ENCODE measurements around the gene ROBO1.
"Not testable (repeated sequence)": the region's sequence is repeated elsewhere in the genome, so short reads cannot be mapped to it uniquely, and the experiment has no call there.

ROBO1 gene

GRCh38 chr3:79516795-79517194 is 251.0 kb downstream of the ROBO1 start:
- H3K27ac ChIP-seq (ENCODE audit: low read length), result no peak overlapping the region
- H4K20me1 ChIP-seq (ENCODE audit: insufficient read depth, low read length), result no peaks in the 10 kb centered on the region
- no peak overlapping the region for H3K9ac ChIP-seq (ENCODE audit: low read depth, low read length)
- no peak overlapping the region for H2AFZ ChIP-seq (ENCODE audit: low read depth, low read length)
- no peaks in the 10 kb centered on the region for H3K27me3 ChIP-seq (ENCODE audit: insufficient read depth, low read length, poor library complexity)
- no peaks in the 10 kb centered on the region for H3K9me3 ChIP-seq (ENCODE audit: insufficient read depth, low read length, severe bottlenecking)
- H3K79me2 ChIP-seq (ENCODE audit: insufficient read depth, low read length), result no peaks in the 10 kb centered on the region
- H3K4me2 ChIP-seq (ENCODE audit: insufficient read depth, low read length), result no peak overlapping the region
- TF ChIP-seq EZH2 (IDR thresholded peaks at IDR 0.05; ENCODE audit: borderline replicate concordance, low read depth, low read length, severe bottlenecking), result no peak
- TF ChIP-seq, protein P1, sequence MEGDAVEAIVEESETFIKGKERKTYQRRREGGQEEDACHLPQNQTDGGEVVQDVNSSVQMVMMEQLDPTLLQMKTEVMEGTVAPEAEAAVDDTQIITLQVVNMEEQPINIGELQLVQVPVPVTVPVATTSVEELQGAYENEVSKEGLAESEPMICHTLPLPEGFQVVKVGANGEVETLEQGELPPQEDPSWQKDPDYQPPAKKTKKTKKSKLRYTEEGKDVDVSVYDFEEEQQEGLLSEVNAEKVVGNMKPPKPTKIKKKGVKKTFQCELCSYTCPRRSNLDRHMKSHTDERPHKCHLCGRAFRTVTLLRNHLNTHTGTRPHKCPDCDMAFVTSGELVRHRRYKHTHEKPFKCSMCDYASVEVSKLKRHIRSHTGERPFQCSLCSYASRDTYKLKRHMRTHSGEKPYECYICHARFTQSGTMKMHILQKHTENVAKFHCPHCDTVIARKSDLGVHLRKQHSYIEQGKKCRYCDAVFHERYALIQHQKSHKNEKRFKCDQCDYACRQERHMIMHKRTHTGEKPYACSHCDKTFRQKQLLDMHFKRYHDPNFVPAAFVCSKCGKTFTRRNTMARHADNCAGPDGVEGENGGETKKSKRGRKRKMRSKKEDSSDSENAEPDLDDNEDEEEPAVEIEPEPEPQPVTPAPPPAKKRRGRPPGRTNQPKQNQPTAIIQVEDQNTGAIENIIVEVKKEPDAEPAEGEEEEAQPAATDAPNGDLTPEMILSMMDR (IDR thresholded peaks at IDR 0.05; ENCODE audit: borderline replicate concordance, extremely low read depth, low read length, poor library complexity, severe bottlenecking), result no peak
- ATAC-seq (ENCODE audit: insufficient read depth, low read depth) (no peak), DNase-seq (no peak)
- no peaks in the 10 kb centered on the region for H3K36me3 ChIP-seq (ENCODE audit: insufficient read depth, low read length)
- no peak overlapping the region for H3K4me3 ChIP-seq (ENCODE audit: low read depth in 1 of 2, low read length in 2 of 2)
- H3K4me1 ChIP-seq (ENCODE audit: insufficient read depth, low read length), result no peaks in the 10 kb centered on the region

DNA sequence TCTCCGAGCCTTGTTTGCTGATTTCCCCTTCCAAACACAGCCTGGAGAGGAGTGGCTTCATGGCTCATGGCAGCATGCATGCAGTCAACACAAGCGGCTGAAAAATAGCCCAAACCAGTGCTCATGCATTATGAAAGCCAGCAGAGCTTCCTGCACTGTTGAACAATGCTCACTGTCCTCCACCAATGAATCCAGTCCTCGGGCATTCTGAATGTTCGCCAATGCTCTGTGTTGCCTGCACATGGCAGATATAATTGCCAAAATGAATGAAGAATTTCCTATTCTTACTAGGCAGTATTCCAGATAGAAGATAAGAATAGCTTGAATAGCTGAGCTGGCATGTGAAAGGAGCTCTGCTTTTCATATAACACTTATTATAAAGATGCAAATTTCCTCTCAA is 252.7 kb downstream of the ROBO1 start:
- Histone ChIP-seq H3K4me2 (ENCODE audit: insufficient read depth, low read length) (no peak overlapping the region), H4K20me1 (ENCODE audit: insufficient read depth, low read length) (no peaks in the 10 kb centered on the region), H3K27me3 (ENCODE audit: insufficient read depth, low read length, poor library complexity) (no peaks in the 10 kb centered on the region), H3K27ac (ENCODE audit: low read length) (no peak overlapping the region), H3K79me2 (ENCODE audit: insufficient read depth, low read length) (no peaks in the 10 kb centered on the region), H3K4me1 (ENCODE audit: insufficient read depth, low read length) (no peaks in the 10 kb centered on the region), H3K36me3 (ENCODE audit: insufficient read depth, low read length) (no peaks in the 10 kb centered on the region), H3K9me3 (ENCODE audit: insufficient read depth, low read length, severe bottlenecking) (no peaks in the 10 kb centered on the region), H2AFZ (ENCODE audit: low read depth, low read length) (no peak overlapping the region), H3K4me3 (ENCODE audit: low read depth in 1 of 2, low read length in 2 of 2) (no peak overlapping the region), H3K9ac (ENCODE audit: low read depth, low read length) (no peak overlapping the region)
- TF ChIP-seq EZH2 (IDR thresholded peaks at IDR 0.05; ENCODE audit: borderline replicate concordance, low read depth, low read length, severe bottlenecking), result no peak
- TF ChIP-seq, protein P1 (IDR thresholded peaks at IDR 0.05; ENCODE audit: borderline replicate concordance, extremely low read depth, low read length, poor library complexity, severe bottlenecking), result no peak
- DNase-seq (no peak), ATAC-seq (ENCODE audit: insufficient read depth, low read depth) (no peak)

GRCh38 chr3:79514069-79514468 is 253.7 kb downstream of the ROBO1 start:
- no peak for DNase-seq
- Histone ChIP-seq H4K20me1 (ENCODE audit: insufficient read depth, low read length) (no peaks in the 10 kb centered on the region), H3K4me2 (ENCODE audit: insufficient read depth, low read length) (no peak overlapping the region), H3K27me3 (ENCODE audit: insufficient read depth, low read length, poor library complexity) (no peaks in the 10 kb centered on the region), H2AFZ (ENCODE audit: low read depth, low read length) (no peak overlapping the region), H3K4me1 (ENCODE audit: insufficient read depth, low read length) (no peaks in the 10 kb centered on the region), H3K9me3 (ENCODE audit: insufficient read depth, low read length, severe bottlenecking) (no peaks in the 10 kb centered on the region), H3K4me3 (ENCODE audit: low read depth in 1 of 2, low read length in 2 of 2) (no peak overlapping the region), H3K27ac (ENCODE audit: low read length) (no peak overlapping the region), H3K79me2 (ENCODE audit: insufficient read depth, low read length) (no peaks in the 10 kb centered on the region), H3K36me3 (ENCODE audit: insufficient read depth, low read length) (no peaks in the 10 kb centered on the region), H3K9ac (ENCODE audit: low read depth, low read length) (no peak overlapping the region)
- no peak for ATAC-seq (ENCODE audit: insufficient read depth, low read depth)
- TF ChIP-seq, protein P1 (IDR thresholded peaks at IDR 0.05; ENCODE audit: borderline replicate concordance, extremely low read depth, low read length, poor library complexity, severe bottlenecking), result no peak
- no peak for TF ChIP-seq EZH2 (IDR thresholded peaks at IDR 0.05; ENCODE audit: borderline replicate concordance, low read depth, low read length, severe bottlenecking)

GRCh38 chr3:79506751-79507150 is 261.0 kb downstream of the ROBO1 start:
- ATAC-seq (ENCODE audit: insufficient read depth, low read depth) (no peak), DNase-seq (no peak)
- TF ChIP-seq, protein P1 (IDR thresholded peaks at IDR 0.05; ENCODE audit: borderline replicate concordance, extremely low read depth, low read length, poor library complexity, severe bottlenecking), result no peak
- no peak for TF ChIP-seq EZH2 (IDR thresholded peaks at IDR 0.05; ENCODE audit: borderline replicate concordance, low read depth, low read length, severe bottlenecking)
- Histone ChIP-seq H2AFZ (ENCODE audit: low read depth, low read length) (no peak overlapping the region), H3K4me2 (ENCODE audit: insufficient read depth, low read length) (no peak overlapping the region), H3K79me2 (ENCODE audit: insufficient read depth, low read length) (no peaks in the 10 kb centered on the region), H3K36me3 (ENCODE audit: insufficient read depth, low read length) (no peaks in the 10 kb centered on the region), H3K4me1 (ENCODE audit: insufficient read depth, low read length) (no peaks in the 10 kb centered on the region), H3K9ac (ENCODE audit: low read depth, low read length) (no peak overlapping the region), H3K27me3 (ENCODE audit: insufficient read depth, low read length, poor library complexity) (no peaks in the 10 kb centered on the region), H3K4me3 (ENCODE audit: low read depth in 1 of 2, low read length in 2 of 2) (no peak overlapping the region), H3K9me3 (ENCODE audit: insufficient read depth, low read length, severe bottlenecking) (no peaks in the 10 kb centered on the region), H3K27ac (ENCODE audit: low read length) (no peak overlapping the region), H4K20me1 (ENCODE audit: insufficient read depth, low read length) (no peaks in the 10 kb centered on the region)

- not testable (repeated sequence) for H3K27ac ChIP-seq (ENCODE audit: low read length); H3K36me3 ChIP-seq (ENCODE audit: insufficient read depth, low read length); H3K4me2 ChIP-seq (ENCODE audit: insufficient read depth, low read length); H3K79me2 ChIP-seq (ENCODE audit: insufficient read depth, low read length); H3K4me3 ChIP-seq (ENCODE audit: low read depth in 1 of 2, low read length in 2 of 2); ATAC-seq (ENCODE audit: insufficient read depth, low read depth); H4K20me1 ChIP-seq (ENCODE audit: insufficient read depth, low read length); H2AFZ ChIP-seq (ENCODE audit: low read depth, low read length); H3K9me3 ChIP-seq (ENCODE audit: insufficient read depth, low read length, severe bottlenecking); H3K9ac ChIP-seq (ENCODE audit: low read depth, low read length); H3K4me1 ChIP-seq (ENCODE audit: insufficient read depth, low read length); DNase-seq; H3K27me3 ChIP-seq (ENCODE audit: insufficient read depth, low read length, poor library complexity)
These were observed 265.5 kb downstream of the ROBO1 start for GRCh38 chr3:79502216-79502681.
